SK-N-SH (cell line): ENCODE data around the gene PABPC1L. TPM values are rescaled to one million over a fixed set of nuclear protein-coding genes. Genes with fewer than 3 reads are reported as not detected.

Experiments
- CTCF ChIA-PET: fragments of 300-600, 350-600 bp; formaldehyde crosslinking; extraction: SDS; loops from one replicate; lab custom pipeline; 2021; lab: Yijun Ruan, JAX
- POLR2A ChIA-PET: fragments of 350-600 bp; sonication (Branson Sonifier 250); formaldehyde crosslinking; extraction: SDS; loops from one replicate; lab custom pipeline; 2020; ENCODE audit warnings: antibody characterized with exemption, inconsistent platforms; lab: Yijun Ruan, JAX
- DNase-seq: peaks from one replicate; pipeline ENCODE4 v3.0.0; 2012
- H2AFZ ChIP-seq: fragments of 200-600 bp; sonication (generic); 2 replicates; pipeline ENCODE4 v1.8.1; 2016; ENCODE audit warnings: antibody characterized with exemption, mild to moderate bottlenecking, low read depth
- H3F3A ChIP-seq: fragments of 200-600 bp; sonication (generic); replicated peaks from 2 replicates; pipeline ENCODE3; 2016; ENCODE audit warnings: antibody characterized with exemption, mild to moderate bottlenecking; ENCODE audit not compliant: insufficient read depth
- H3K27ac ChIP-seq, 2 experiments: fragments of 200-500 bp in 1 of 2; fragments of 200-600 bp in 1 of 2; sonication (Bioruptor generic) in 1 of 2; sonication (generic), shearing (Covaris generic) in 1 of 2; 2 replicates each; pipeline versions ENCODE4 v1.5.1 to v1.6.1; 2014 to 2016; ENCODE audit warnings: low read depth in 2 of 2, inconsistent platforms in 1 of 2, low read length in 1 of 2, mild to moderate bottlenecking in 1 of 2, mixed read lengths in 1 of 2
- H3K27me3 ChIP-seq: fragments of 200-600 bp; sonication (generic), shearing (Covaris generic); 2 replicates; pipeline ENCODE4 v1.6.1; 2016; ENCODE audit warnings: mixed run types; ENCODE audit not compliant: insufficient read depth
- H3K36me3 ChIP-seq, 2 experiments: fragments of 200-500 bp in 1 of 2; fragments of 200-600 bp in 1 of 2; sonication (Bioruptor generic) in 1 of 2; sonication (generic) in 1 of 2; replicated peaks in 1 of 2; 2 replicates each; pipeline versions ENCODE3 to v1.5.1; 2014 to 2016; ENCODE audit warnings: low read length in 1 of 2, mild to moderate bottlenecking in 1 of 2; ENCODE audit not compliant: insufficient read depth in 2 of 2, control insufficient read depth in 1 of 2
- H3K4me1 ChIP-seq, 2 experiments: fragments of 200-500 bp in 1 of 2; fragments of 200-600 bp in 1 of 2; sonication (Bioruptor generic) in 1 of 2; sonication (generic), shearing (Covaris generic) in 1 of 2; 2 replicates each; pipeline versions ENCODE4 v1.5.1 to v1.6.1; 2014 to 2016; ENCODE audit warnings: low read depth in 1 of 2, low read length in 1 of 2, mixed run types in 1 of 2; ENCODE audit not compliant: insufficient read depth in 2 of 2, control insufficient read depth in 1 of 2
- H3K4me2 ChIP-seq: fragments of 200-600 bp; sonication (generic), shearing (Covaris generic); 2 replicates; pipeline ENCODE4 v1.6.1; 2017; ENCODE audit warnings: mixed run types
- H3K4me3 ChIP-seq, 2 experiments: fragments of 200-500 bp in 1 of 2; fragments of 200-600 bp in 1 of 2; sonication (Bioruptor generic) in 1 of 2; sonication (generic), shearing (Covaris generic) in 1 of 2; 2 replicates each; pipeline versions ENCODE4 v1.5.1 to v1.8.1; 2014 to 2016; ENCODE audit warnings: low read depth in 2 of 2, inconsistent platforms in 1 of 2, low read length in 1 of 2, mild to moderate bottlenecking in 1 of 2, mixed read lengths in 1 of 2, moderate library complexity in 1 of 2
- H3K79me2 ChIP-seq: fragments of 200-600 bp; sonication (generic); 2 replicates; pipeline ENCODE4 v1.8.1; 2017; ENCODE audit warnings: mild to moderate bottlenecking; ENCODE audit not compliant: insufficient read depth
- H3K9ac ChIP-seq: fragments of 200-600 bp; sonication (generic); 2 replicates; pipeline ENCODE4 v1.6.1; 2017; ENCODE audit warnings: mixed run types
- H3K9me2 ChIP-seq: fragments of 200-600 bp; sonication (generic); 2 replicates; pipeline ENCODE4 v1.6.1; 2017; ENCODE audit warnings: mixed run types
- H3K9me3 ChIP-seq: fragments of 200-600 bp; sonication (generic); 2 replicates; pipeline ENCODE4 v1.6.1; 2017; ENCODE audit warnings: mixed run types, mild to moderate bottlenecking, moderate library complexity
- H4K20me1 ChIP-seq: fragments of 200-600 bp; sonication (generic); 2 replicates; pipeline ENCODE4 v1.6.1; 2017; ENCODE audit warnings: mild to moderate bottlenecking, mixed run types; ENCODE audit not compliant: insufficient read depth
- EP300 ChIP-seq, 2 experiments: IDR thresholded peaks; 2 replicates each; pipeline versions ENCODE4 v1.4.0 to v1.6.1; 2012; ENCODE audit warnings: borderline replicate concordance in 1 of 2, low read depth in 1 of 2, low read length in 1 of 2
- EZH2phosphoT487 ChIP-seq: fragments of 200-600 bp; sonication (generic); IDR thresholded peaks from 2 replicates; pipeline ENCODE4 v1.6.1; 2017; ENCODE audit warnings: low read depth, mixed run types, mild to moderate bottlenecking, antibody characterized with exemption, moderate library complexity, borderline replicate concordance
- FOSL2 ChIP-seq: IDR thresholded peaks from 2 replicates; pipeline ENCODE4 v1.4.0; 2012; ENCODE audit warnings: low read depth, mild to moderate bottlenecking, moderate library complexity, borderline replicate concordance
- GABPA ChIP-seq: IDR thresholded peaks from 2 replicates; pipeline ENCODE4 v1.4.0; 2012; ENCODE audit warnings: low read depth, mild to moderate bottlenecking
- GATA2 ChIP-seq: sonication (generic); formaldehyde crosslinking; IDR thresholded peaks from 2 replicates; pipeline ENCODE4 v1.5.0; 2020; ENCODE audit warnings: mild to moderate bottlenecking, missing genetic modification reagents
- JUND ChIP-seq: IDR thresholded peaks from 2 replicates; pipeline ENCODE4 v1.4.0; 2012
- NFIC ChIP-seq: IDR thresholded peaks from 2 replicates; pipeline ENCODE4 v1.4.0; 2012; ENCODE audit warnings: borderline replicate concordance
- PBX3 ChIP-seq: IDR thresholded peaks from 2 replicates; pipeline ENCODE4; 2012
- POLR2AphosphoS5 ChIP-seq: IDR thresholded peaks from 2 replicates; pipeline ENCODE4 v1.6.1; 2012; ENCODE audit warnings: low read depth, low read length
- RCOR1 ChIP-seq: fragments of 150-350 bp; IDR thresholded peaks from 2 replicates; pipeline ENCODE4 v1.6.1; 2017; ENCODE audit warnings: antibody characterized with exemption, low read length
- REST ChIP-seq: IDR thresholded peaks from 2 replicates; pipeline ENCODE4 v1.6.1; 2012; ENCODE audit warnings: mild to moderate bottlenecking, low read depth, low read length, moderate library complexity
- TCF12 ChIP-seq: IDR thresholded peaks from 2 replicates; pipeline ENCODE4 v1.4.0; 2012
- USF1 ChIP-seq: IDR thresholded peaks from 2 replicates; pipeline ENCODE4 v1.4.0; 2012; ENCODE audit warnings: low read depth, borderline replicate concordance
- USF2 ChIP-seq: fragments of 150-350 bp; IDR thresholded peaks from 2 replicates; pipeline ENCODE4 v1.6.1; 2017; ENCODE audit warnings: antibody characterized with exemption, low read length, low read depth, borderline replicate concordance
- WGBS: methylation state at CpG from one replicate; pipeline ENCODE4 v1.1.6; 2017; ENCODE audit warnings: low lambda C conversion rate; 5-methylcytosine and 5-hydroxymethylcytosine counted together
- polyA plus RNA-seq, 3 experiments: library from polyadenylated mRNA; depleted of rRNA; stranded (reverse); fragments of >200 nt; gene quantifications; 2 replicates each; pipeline ENCODE4 v1.2.3, GENCODE V29; 2012
- TF ChIP-seq, protein P1 (sequence below): fragments of 200-600 bp; sonication (generic); IDR thresholded peaks from 2 replicates; pipeline ENCODE4 v1.6.1; 2017; ENCODE audit warnings: antibody characterized with exemption, mild to moderate bottlenecking, moderate library complexity
- TF ChIP-seq, protein P2 (sequence below): IDR thresholded peaks from 2 replicates; pipeline ENCODE4 v1.4.0; 2012; ENCODE audit warnings: low read depth, borderline replicate concordance

Gene PABPC1L
- polyA plus RNA-seq, 1 of the 3 experiments (the other 2 are of a cell fraction): 205 TPM

DNA sequence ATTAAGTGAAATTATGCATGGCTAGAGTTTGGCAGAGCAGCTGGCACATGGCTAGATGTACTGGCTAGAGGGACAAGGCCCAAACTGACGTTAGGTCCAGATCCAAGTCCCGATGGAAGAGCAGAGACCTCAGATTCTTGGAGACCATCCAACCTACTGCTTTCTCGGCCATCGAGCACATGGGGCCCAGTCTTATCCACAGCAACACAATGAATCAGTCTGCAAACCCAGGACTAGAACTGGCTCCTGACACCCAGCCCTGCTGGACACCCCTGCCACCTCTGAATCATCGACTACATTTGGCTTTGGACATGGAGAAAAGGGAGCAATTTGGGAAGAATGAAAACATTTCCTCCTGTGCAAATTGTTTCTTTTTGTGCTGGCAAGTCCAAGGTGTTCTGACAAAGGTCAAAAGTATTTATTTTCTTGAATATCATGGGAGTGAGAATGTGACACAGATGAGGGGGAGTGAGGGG, 48.3 kb upstream of the PABPC1L start:
- H3K4me3 ChIP-seq: no peak overlapping the region
- H3F3A ChIP-seq: peaks cover 6% of the 10 kb centered on the region
- TF ChIP-seq RCOR1 (no peak), REST (no peak), JUND (0 out of 2 replicates have a peak, but pooled peaks have one; percentile 6), NFIC (peak; percentile 37; the same call in 1 of the 2 replicates), FOSL2 (peak; percentile 29; the same call in 1 of the 2 replicates)
- no peaks in the 10 kb centered on the region for H4K20me1 ChIP-seq
- H3K27ac ChIP-seq: 0 out of 4 replicates have a peak overlapping the region, but pooled peaks of 1 of the 2 experiments have one; percentile 12
- H3K36me3 ChIP-seq: no peaks in the 10 kb centered on the region
- ChIA-PET CTCF (interaction anchor here (1.5 to 3.5 kb wide), 3 partner anchors 58 to 177 kb away, joined by 3 to 19 read pairs (median 17); no protein-coding TSS in a partner anchor), POLR2A (no interaction called here)
- H3K9me3 ChIP-seq: no peaks in the 10 kb centered on the region
- 29% methylated on average over 5 of the region's 5 CpGs for WGBS
- H3K4me1 ChIP-seq: peaks cover 0 to 10% of the 10 kb centered on the region in 2 experiments; a peak in 1 of 4 replicates
- H3K9ac ChIP-seq: no peak overlapping the region
- no peaks in the 10 kb centered on the region for H3K9me2 ChIP-seq
- no peaks in the 10 kb centered on the region for H3K79me2 ChIP-seq
- DNase-seq: no peak
- peak overlapping the region; percentile 35; the same call in 1 of the 2 replicates for H2AFZ ChIP-seq
- H3K4me2 ChIP-seq: peak overlapping the region; percentile 37
- H3K27me3 ChIP-seq: no peaks in the 10 kb centered on the region

DNA sequence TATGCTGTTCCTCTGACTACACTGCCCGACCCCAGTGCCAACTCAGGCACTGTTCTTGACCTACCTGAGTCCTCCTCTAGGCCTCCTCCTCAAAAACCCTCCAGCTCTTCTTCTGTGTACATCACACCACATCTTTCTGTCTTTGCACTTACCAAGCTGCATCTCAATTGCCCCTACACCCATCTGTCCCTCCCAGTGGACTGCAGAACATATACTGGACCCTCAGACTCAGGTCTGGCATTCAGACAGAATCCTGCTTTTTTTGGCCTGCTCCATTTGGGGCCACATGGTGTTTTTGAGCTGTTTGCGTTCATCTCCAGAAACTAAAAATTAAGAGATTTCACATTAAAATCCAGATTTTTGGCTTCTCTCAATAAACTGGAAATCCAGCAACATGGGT, 47.6 kb upstream of the PABPC1L start:
- WGBS: 81% methylated on average over 2 of the region's 2 CpGs
- peaks cover 0 to 10% of the 10 kb centered on the region in 2 experiments; a peak in 1 of 4 replicates for H3K4me1 ChIP-seq
- H3K27me3 ChIP-seq: no peaks in the 10 kb centered on the region
- no peaks in the 10 kb centered on the region for H3K9me2 ChIP-seq
- H3K9me3 ChIP-seq: no peaks in the 10 kb centered on the region
- H3K79me2 ChIP-seq: no peaks in the 10 kb centered on the region
- no peaks in the 10 kb centered on the region for H3K36me3 ChIP-seq
- H4K20me1 ChIP-seq: no peaks in the 10 kb centered on the region
- ChIA-PET POLR2A (interaction anchor here (0.6 kb wide), 1 partner anchor 76 kb away, joined by 3 read pairs; no protein-coding TSS in a partner anchor), CTCF (interaction anchor here (0.7 to 3.5 kb wide), 7 partner anchors 12 to 178 kb away, joined by 3 to 19 read pairs (median 3); no protein-coding TSS in a partner anchor)
- H3K27ac ChIP-seq: no peak overlapping the region
- no peak overlapping the region for H3K4me2 ChIP-seq
- peaks cover 6% of the 10 kb centered on the region for H3F3A ChIP-seq
- no peak overlapping the region for H3K4me3 ChIP-seq
- H3K9ac ChIP-seq: no peak overlapping the region
- DNase-seq: no peak
- no peak overlapping the region for H2AFZ ChIP-seq
- TF ChIP-seq NFIC (no peak), GABPA (no peak), POLR2AphosphoS5 (no peak), TCF12 (no peak), EP300 (IDR thresholded peaks at IDR 0.05; ENCODE audit: borderline replicate concordance in 1 of 2, low read depth in 1 of 2, low read length in 1 of 2) (no peak), GATA2 (no peak), USF1 (no peak), EZH2phosphoT487 (no peak), PBX3 (no peak), USF2 (no peak), JUND (no peak)
- TF ChIP-seq, protein P1, sequence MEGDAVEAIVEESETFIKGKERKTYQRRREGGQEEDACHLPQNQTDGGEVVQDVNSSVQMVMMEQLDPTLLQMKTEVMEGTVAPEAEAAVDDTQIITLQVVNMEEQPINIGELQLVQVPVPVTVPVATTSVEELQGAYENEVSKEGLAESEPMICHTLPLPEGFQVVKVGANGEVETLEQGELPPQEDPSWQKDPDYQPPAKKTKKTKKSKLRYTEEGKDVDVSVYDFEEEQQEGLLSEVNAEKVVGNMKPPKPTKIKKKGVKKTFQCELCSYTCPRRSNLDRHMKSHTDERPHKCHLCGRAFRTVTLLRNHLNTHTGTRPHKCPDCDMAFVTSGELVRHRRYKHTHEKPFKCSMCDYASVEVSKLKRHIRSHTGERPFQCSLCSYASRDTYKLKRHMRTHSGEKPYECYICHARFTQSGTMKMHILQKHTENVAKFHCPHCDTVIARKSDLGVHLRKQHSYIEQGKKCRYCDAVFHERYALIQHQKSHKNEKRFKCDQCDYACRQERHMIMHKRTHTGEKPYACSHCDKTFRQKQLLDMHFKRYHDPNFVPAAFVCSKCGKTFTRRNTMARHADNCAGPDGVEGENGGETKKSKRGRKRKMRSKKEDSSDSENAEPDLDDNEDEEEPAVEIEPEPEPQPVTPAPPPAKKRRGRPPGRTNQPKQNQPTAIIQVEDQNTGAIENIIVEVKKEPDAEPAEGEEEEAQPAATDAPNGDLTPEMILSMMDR: no peak
- TF ChIP-seq, protein P2, sequence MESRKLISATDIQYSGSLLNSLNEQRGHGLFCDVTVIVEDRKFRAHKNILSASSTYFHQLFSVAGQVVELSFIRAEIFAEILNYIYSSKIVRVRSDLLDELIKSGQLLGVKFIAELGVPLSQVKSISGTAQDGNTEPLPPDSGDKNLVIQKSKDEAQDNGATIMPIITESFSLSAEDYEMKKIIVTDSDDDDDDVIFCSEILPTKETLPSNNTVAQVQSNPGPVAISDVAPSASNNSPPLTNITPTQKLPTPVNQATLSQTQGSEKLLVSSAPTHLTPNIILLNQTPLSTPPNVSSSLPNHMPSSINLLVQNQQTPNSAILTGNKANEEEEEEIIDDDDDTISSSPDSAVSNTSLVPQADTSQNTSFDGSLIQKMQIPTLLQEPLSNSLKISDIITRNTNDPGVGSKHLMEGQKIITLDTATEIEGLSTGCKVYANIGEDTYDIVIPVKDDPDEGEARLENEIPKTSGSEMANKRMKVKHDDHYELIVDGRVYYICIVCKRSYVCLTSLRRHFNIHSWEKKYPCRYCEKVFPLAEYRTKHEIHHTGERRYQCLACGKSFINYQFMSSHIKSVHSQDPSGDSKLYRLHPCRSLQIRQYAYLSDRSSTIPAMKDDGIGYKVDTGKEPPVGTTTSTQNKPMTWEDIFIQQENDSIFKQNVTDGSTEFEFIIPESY: no peak
